LNCaP clone FGC (cell line): ENCODE data around the gene NRP1.
"Not testable (repeated sequence)": the region's sequence is repeated elsewhere in the genome, so short reads cannot be mapped to it uniquely, and the experiment has no call there.

ENCODE experiments used
- DNase-seq: peaks from one replicate; pipeline ENCODE4 v3.0.0-alpha.2; 2011; ENCODE audit warnings: low read depth
- H3K4me3 ChIP-seq: 2 replicates; pipeline ENCODE4 v1.5.1; 2011; ENCODE audit warnings: mild to moderate bottlenecking, low read depth, low read length, control low read depth
- TF ChIP-seq, protein P1 (sequence below): IDR thresholded peaks from 2 replicates; pipeline ENCODE4 v1.5.1; 2012; ENCODE audit warnings: mild to moderate bottlenecking; ENCODE audit not compliant: control insufficient read depth, insufficient read depth; ENCODE audit errors: extremely low read depth

NRP1 gene

DNA sequence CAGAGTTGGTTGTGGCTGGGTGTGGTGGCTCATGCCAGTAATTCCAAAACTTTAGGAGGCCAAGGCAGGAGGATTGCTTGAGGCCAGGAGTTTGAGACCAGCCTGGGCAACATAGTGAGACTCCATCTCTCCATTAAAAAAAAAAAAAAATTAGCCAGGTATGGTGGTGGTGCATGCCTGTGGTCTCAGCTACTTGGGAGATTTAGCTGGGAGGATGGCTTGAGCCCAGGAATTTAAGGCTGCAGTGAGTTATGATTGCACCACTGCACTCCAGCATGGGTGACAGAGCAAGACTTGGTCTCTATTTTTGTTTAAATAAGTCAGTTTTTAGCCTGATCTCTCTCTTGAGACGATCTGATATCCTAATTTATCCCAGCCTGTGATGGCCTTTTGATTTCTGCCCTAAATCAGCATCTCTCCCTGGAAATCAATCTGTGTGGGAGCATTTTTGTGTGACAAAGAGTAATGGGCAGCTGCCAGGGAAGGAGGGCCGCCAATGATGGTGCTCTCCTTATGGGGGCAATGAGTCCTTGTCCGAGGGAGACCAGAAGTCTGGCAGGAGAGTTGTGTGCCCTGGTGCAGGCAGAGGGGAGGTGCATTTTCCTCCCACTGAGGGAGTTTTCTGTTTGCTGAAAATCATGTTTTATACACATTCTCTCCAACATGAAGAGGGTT lies 111.0 kb downstream of the NRP1 start:
- TF ChIP-seq, protein P1, sequence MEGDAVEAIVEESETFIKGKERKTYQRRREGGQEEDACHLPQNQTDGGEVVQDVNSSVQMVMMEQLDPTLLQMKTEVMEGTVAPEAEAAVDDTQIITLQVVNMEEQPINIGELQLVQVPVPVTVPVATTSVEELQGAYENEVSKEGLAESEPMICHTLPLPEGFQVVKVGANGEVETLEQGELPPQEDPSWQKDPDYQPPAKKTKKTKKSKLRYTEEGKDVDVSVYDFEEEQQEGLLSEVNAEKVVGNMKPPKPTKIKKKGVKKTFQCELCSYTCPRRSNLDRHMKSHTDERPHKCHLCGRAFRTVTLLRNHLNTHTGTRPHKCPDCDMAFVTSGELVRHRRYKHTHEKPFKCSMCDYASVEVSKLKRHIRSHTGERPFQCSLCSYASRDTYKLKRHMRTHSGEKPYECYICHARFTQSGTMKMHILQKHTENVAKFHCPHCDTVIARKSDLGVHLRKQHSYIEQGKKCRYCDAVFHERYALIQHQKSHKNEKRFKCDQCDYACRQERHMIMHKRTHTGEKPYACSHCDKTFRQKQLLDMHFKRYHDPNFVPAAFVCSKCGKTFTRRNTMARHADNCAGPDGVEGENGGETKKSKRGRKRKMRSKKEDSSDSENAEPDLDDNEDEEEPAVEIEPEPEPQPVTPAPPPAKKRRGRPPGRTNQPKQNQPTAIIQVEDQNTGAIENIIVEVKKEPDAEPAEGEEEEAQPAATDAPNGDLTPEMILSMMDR, result no peak
- H3K4me3 ChIP-seq, result no peak overlapping the region
- no peak for DNase-seq

DNA sequence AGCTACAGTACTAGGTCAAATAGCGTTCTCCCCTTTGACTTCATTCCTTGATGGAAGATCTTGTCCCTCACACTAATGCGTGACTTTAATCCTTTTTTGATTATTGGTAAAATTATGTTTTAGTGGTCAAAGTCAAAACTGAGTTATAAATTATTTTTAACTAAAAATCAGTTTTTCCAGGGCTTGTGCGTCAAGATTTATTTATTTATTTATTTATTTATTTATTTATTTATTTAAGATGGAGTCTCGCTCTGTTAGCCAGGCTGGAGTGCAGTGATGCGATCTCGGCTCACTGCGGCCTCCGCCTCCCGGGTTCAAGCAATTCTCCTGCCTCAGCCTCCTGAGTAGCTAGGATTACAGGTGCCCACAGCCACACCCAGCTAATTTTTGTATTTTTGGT lies 112.2 kb downstream of the NRP1 start:
- not testable (repeated sequence) for H3K4me3 ChIP-seq, DNase-seq

DNA sequence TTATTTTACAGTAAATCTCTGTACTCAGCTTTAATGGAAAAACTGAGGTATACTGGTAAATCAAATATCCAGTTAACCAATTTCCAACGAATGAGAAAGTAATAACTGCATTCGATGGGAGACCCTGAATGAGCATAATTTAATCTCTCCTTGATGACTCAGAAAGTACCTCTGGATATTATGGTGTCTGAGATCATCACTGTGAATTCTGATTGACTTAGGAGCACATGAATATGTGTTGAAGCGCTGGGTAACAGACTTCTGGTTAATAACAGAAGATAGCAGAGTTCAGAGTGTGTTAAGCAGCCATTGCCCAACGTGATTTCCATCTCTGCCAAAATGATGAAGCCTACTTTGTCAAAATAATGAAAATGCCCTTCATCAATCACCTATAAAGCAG lies 116.6 kb downstream of the NRP1 start:
- TF ChIP-seq, protein P1, result no peak
- no peak overlapping the region for H3K4me3 ChIP-seq
- no peak for DNase-seq

DNA sequence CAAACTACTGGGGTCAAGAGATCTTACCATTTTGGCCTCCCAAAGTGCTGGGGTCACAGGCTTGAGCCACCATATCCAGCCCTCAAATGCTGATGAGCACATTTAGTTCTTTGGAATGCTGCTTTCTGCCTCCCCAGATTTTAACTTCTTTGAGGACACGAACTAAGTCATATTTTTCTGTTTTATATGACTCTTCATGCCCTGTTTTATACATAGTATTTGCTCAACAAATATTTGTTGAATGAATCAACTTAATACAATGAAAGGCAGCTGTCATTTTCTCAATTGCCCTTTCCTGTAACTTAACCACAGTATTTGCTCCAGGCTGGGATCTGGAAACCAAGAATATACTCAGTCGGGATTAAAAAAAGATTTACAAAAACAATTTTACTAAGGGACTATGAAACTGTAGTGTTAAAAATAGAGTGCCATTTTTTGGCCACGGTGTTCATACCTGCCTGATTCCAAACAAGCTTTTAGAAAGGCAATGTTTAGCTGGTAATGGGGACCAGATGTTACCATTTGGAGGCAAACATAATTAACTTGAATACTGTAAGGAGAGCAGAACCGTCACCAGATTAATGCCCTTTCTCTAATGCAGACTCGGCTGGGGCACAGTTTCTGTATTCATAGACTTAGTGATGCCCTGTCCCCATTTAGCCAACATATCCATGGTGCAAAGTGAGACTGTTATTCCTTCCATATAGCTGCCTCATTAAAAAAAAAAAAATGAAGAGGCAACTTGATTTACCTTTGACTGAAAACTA lies 117.6 kb downstream of the NRP1 start:
- TF ChIP-seq, protein P1, result no peak
- peak; percentile 14 for DNase-seq
- no peak overlapping the region for H3K4me3 ChIP-seq

GRCh38 chr10:33215635-33216034 lies 118.8 kb downstream of the NRP1 start:
- TF ChIP-seq, protein P1, result no peak
- no peak overlapping the region for H3K4me3 ChIP-seq
- no peak for DNase-seq

GRCh38 chr10:33215154-33215553 lies 119.3 kb downstream of the NRP1 start:
- no peak overlapping the region for H3K4me3 ChIP-seq
- TF ChIP-seq, protein P1, result no peak
- DNase-seq, result no peak

- no peak for DNase-seq
- H3K4me3 ChIP-seq, result no peak overlapping the region
- TF ChIP-seq, protein P1, result no peak
Measured at GRCh38 chr10:33214174-33214573, 120.3 kb downstream of the NRP1 start.
